Duodenal mucosa (tissue), 2 donors: ENCODE results near the gene AVPR2.

Experiments used
- H3K27ac ChIP-seq: one replicate; pipeline ENCODE4 v1.7.0; 2013; ENCODE audit warnings: low read depth, low read length
- H3K27me3 ChIP-seq, 2 donors: one replicate each; pipeline ENCODE4 v1.7.0; 2013; ENCODE audit warnings: low read length in 2 of 2, control low read depth in 1 of 2; ENCODE audit not compliant: insufficient read depth in 2 of 2, control insufficient read depth in 1 of 2
- H3K36me3 ChIP-seq, 2 donors: one replicate each; pipeline ENCODE4 v1.7.0; 2013; ENCODE audit warnings: low read length in 2 of 2, control low read depth in 1 of 2; ENCODE audit not compliant: insufficient read depth in 2 of 2, control insufficient read depth in 1 of 2
- H3K4me1 ChIP-seq, 2 donors: one replicate each; pipeline ENCODE4 v1.7.0; 2013; ENCODE audit warnings: low read length in 2 of 2, control low read depth in 1 of 2; ENCODE audit not compliant: insufficient read depth in 2 of 2, control insufficient read depth in 1 of 2
- H3K4me3 ChIP-seq, 2 donors: one replicate each; pipeline ENCODE4 v1.7.0; 2013; ENCODE audit warnings: low read length in 2 of 2, low read depth in 1 of 2
- H3K9ac ChIP-seq, 2 donors: one replicate each; pipeline ENCODE4 v1.7.0; 2013; ENCODE audit warnings: low read length in 2 of 2, low read depth in 1 of 2
- H3K9me3 ChIP-seq, 2 donors: one replicate each; pipeline ENCODE4 v1.7.0; 2013; ENCODE audit warnings: low read length in 2 of 2, control low read depth in 1 of 2; ENCODE audit not compliant: control insufficient read depth in 1 of 2

Gene AVPR2

GRCh38 chrX:153931151-153931550, 26.7 kb downstream of the AVPR2 start:
- H3K27me3 ChIP-seq, result no peaks in the 10 kb centered on the region
- no peak overlapping the region for H3K27ac ChIP-seq
- no peak overlapping the region for H3K9ac ChIP-seq
- H3K4me1 ChIP-seq, result peaks cover 16 to 25% of the 10 kb centered on the region in 2 donors
- H3K4me3 ChIP-seq, result no peak overlapping the region
- H3K9me3 ChIP-seq, result no peaks in the 10 kb centered on the region
- H3K36me3 ChIP-seq, result peaks cover 0 to 21% of the 10 kb centered on the region in 2 donors

- peaks cover 0 to 21% of the 10 kb centered on the region in 2 donors for H3K36me3 ChIP-seq
- no peaks in the 10 kb centered on the region for H3K27me3 ChIP-seq
- H3K9me3 ChIP-seq, result no peaks in the 10 kb centered on the region
- H3K4me1 ChIP-seq, result peaks cover 14 to 25% of the 10 kb centered on the region in 2 donors
- no peak overlapping the region for H3K4me3 ChIP-seq
- no peak overlapping the region for H3K27ac ChIP-seq
- H3K9ac ChIP-seq, result no peak overlapping the region
Measured at GRCh38 chrX:153931748-153932147, 27.3 kb downstream of the AVPR2 start.

DNA sequence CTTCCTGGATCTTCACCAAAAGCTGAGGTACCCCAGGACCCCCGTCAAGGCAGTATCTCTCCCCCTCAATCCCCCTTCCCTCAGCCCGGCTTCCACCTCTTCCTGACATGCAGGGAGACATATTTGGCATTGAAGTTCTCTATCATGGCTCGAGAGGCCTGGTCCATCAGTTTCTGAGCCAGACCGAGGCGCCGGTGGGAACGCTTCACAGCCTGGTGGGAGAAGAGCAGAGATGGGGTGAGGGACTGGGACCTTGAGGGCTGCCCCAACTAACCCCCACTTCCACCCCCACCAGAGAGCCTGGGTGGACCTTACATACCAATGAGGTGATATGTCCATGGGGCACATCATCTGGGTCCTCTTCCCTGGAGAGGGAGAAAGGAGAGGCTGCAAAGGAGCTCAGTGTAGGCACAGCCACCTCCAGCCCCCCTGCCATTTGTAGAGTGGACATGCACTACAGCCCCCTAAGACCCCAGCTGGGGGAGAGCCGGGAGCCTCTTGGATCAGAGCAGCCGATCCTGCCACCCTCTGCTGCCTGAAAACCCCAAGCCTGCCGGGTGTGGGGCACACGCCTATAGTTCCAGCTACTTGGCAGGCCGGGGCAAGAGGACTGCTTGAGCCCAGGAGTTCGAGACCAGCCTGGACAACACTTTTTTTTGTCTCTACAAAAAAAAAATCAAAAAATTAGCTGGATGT, 27.9 kb downstream of the AVPR2 start:
- peaks cover 0 to 21% of the 10 kb centered on the region in 2 donors for H3K36me3 ChIP-seq
- H3K27me3 ChIP-seq, result no peaks in the 10 kb centered on the region
- H3K9me3 ChIP-seq, result no peaks in the 10 kb centered on the region
- no peak overlapping the region for H3K27ac ChIP-seq
- H3K9ac ChIP-seq, result no peak overlapping the region
- H3K4me1 ChIP-seq, result peaks cover 8 to 21% of the 10 kb centered on the region in 2 donors
- no peak overlapping the region for H3K4me3 ChIP-seq

- no peak overlapping the region for H3K27ac ChIP-seq
- H3K4me1 ChIP-seq, result peaks cover 6 to 16% of the 10 kb centered on the region in 2 donors
- H3K4me3 ChIP-seq, result peak overlapping the region; percentile 71 to 78
- H3K27me3 ChIP-seq, result no peaks in the 10 kb centered on the region
- peak overlapping the region; percentile 49 to 54 for H3K9ac ChIP-seq
- no peaks in the 10 kb centered on the region for H3K9me3 ChIP-seq
- H3K36me3 ChIP-seq, result peaks cover 0 to 21% of the 10 kb centered on the region in 2 donors
Measured at GRCh38 chrX:153933748-153934147, 29.3 kb downstream of the AVPR2 start.

GRCh38 chrX:153934148-153934761, 29.8 kb downstream of the AVPR2 start:
- Histone ChIP-seq H3K9ac (peak overlapping the region; percentile 49 to 54), H3K4me1 (peaks cover 6 to 11% of the 10 kb centered on the region in 2 donors), H3K9me3 (no peaks in the 10 kb centered on the region), H3K27me3 (no peaks in the 10 kb centered on the region), H3K36me3 (peaks cover 0 to 21% of the 10 kb centered on the region in 2 donors), H3K4me3 (peak overlapping the region; percentile 71 to 78), H3K27ac (no peak overlapping the region)

DNA sequence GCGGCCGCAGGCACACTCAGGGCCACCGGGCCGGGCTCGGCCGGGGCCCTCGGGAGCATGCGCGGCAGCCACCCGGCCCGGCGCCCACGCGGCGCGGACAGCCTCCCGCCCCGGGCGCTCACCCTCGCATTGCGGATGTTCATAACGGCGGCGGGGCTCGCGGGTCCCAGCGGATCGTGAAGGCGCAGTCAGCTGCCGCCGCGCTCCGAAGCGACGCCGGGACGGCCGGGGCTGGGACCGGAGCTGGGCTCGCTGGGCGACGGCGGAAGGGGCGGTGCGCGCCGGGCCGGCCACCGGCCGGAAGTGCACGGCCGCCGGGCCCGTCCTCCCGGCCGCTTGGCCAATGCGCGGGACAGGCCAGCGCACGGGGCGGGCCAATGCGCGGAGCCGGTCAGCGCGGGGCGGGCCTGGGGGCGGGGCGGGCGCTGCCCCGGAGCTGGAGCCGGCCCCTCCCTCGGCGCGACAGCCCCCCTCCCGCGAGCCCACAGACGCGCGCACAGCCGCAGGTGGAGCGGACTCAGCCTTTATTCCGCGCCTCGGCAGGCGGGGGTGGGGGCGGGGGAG, 30.4 kb downstream of the AVPR2 start, which contains the start of gene NAA10:
Gene NAA10, minus strand, starts transcription at position 276 of the 564 bp plus-strand sequence. Its CDS starts 133 bp downstream, at position 143.
- peak within 1 kb of the TSS; percentile 71 to 78 for H3K4me3 ChIP-seq
- H3K4me1 ChIP-seq, result peaks cover 6 to 10% of the 10 kb centered on the region in 2 donors
- no peak within 1 kb of the TSS for H3K27ac ChIP-seq
- H3K27me3 ChIP-seq, result no peaks in the 10 kb centered on the region
- H3K36me3 ChIP-seq, result peaks cover 0 to 21% of the 10 kb centered on the region in 2 donors
- no peaks in the 10 kb centered on the region for H3K9me3 ChIP-seq
- peak within 1 kb of the TSS; percentile 49 to 54 for H3K9ac ChIP-seq

DNA sequence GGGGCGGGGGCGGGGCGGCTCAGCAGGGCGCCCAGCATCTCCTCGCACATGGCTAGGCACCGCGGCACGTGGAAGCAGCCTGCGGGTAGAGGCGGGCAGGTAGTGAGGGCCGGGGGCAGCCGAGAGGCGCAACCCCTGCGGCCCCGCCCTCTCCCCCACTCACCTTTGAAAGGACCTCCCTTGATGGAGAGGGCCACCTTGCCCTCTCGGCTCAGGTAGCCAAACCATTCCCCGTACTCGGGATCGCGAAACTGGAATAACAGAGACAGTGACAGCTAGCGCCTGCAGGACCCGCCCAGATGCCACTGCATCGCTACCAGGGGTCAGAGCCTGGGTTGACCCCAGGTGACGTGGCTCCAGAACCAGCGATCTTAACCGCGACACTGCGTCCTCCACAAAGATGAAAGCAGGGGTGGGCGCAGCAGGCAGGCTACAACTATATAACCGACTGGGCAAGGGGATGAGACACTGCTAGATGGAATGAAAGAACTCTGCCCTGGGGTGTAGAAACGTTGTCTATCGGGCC, 30.9 kb downstream of the AVPR2 start:
- H3K9ac ChIP-seq, result peak overlapping the region in 1 of 2 donors; percentile 38
- H3K4me1 ChIP-seq, result peaks cover 6 to 10% of the 10 kb centered on the region in 2 donors
- peaks cover 0 to 18% of the 10 kb centered on the region in 2 donors for H3K36me3 ChIP-seq
- H3K9me3 ChIP-seq, result no peaks in the 10 kb centered on the region
- no peak overlapping the region for H3K27ac ChIP-seq
- H3K27me3 ChIP-seq, result no peaks in the 10 kb centered on the region
- peak overlapping the region; percentile 29 to 51 for H3K4me3 ChIP-seq

DNA sequence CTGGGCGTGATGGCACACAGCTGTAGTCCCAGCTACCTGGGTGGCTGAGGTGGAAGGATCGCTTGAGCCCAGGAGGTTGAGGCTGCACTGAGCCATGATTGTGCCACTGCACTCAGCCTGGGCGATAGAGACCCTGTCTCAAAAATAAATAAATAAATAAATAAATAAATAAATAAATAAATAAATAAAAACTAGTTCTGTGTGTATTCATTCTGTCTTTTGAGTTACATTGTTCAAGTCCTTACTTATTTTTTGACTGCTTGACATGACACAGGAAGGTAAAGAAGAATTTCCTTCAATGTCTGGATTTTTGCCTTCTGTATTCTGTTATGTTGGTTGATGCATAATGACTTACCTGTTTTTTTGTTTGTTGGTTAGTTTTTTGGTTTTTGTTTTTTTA, 32.6 kb downstream of the AVPR2 start:
- Histone ChIP-seq H3K9me3 (no peaks in the 10 kb centered on the region), H3K27ac (no peak overlapping the region), H3K9ac (no peak overlapping the region), H3K4me1 (peaks cover 6 to 10% of the 10 kb centered on the region in 2 donors), H3K27me3 (no peaks in the 10 kb centered on the region), H3K4me3 (no peak overlapping the region), H3K36me3 (peaks cover 0 to 4% of the 10 kb centered on the region in 2 donors)

- Histone ChIP-seq H3K27ac (no peak overlapping the region), H3K4me3 (no peak overlapping the region), H3K9ac (no peak overlapping the region), H3K36me3 (no peaks in the 10 kb centered on the region), H3K4me1 (peaks cover 6 to 11% of the 10 kb centered on the region in 2 donors), H3K9me3 (no peaks in the 10 kb centered on the region), H3K27me3 (no peaks in the 10 kb centered on the region)
Measured at GRCh38 chrX:153938226-153938786, 33.8 kb downstream of the AVPR2 start.

DNA sequence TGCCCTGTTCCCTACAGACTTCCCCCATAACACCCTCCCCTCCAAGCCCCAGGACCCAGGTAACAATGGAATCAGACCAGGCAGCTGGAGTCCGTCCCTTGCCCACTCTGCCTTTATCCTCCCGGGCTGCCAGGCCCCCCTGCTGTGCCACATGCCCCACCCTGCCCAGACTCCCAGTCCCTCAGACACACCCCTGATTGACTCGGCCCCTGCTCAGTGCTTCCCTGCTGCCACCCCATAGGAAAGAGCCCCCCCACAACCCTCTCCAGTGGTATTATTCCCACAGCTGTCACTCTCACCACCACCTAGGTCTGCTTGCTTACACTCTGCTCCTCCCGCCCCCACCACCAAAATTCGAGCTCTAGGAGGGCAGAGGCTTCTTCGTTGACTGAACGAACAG, 35.1 kb downstream of the AVPR2 start:
- H3K27me3 ChIP-seq, result no peaks in the 10 kb centered on the region
- H3K4me3 ChIP-seq, result no peak overlapping the region
- no peak overlapping the region for H3K27ac ChIP-seq
- H3K4me1 ChIP-seq, result peaks cover 0 to 15% of the 10 kb centered on the region in 2 donors
- H3K36me3 ChIP-seq, result no peaks in the 10 kb centered on the region
- H3K9ac ChIP-seq, result no peak overlapping the region
- no peaks in the 10 kb centered on the region for H3K9me3 ChIP-seq
